C4-2B (cell line): Measurements from ENCODE around the gene MS4A14.

Experiments
- H3K27ac ChIP-seq: fragments of 450-650 bp; 2 replicates; pipeline ENCODE4 v1.5.1; 2017
- CTCF ChIP-seq: fragments of 450-650 bp; conservative IDR thresholded peaks from 2 replicates; pipeline ENCODE4 v1.5.1; 2017; ENCODE audit warnings: mild to moderate bottlenecking
- ZFX ChIP-seq: fragments of 450-650 bp; IDR thresholded peaks from 2 replicates; pipeline ENCODE4 v1.6.1; 2017

The MS4A14 gene

GRCh38 chr11:60396382-60396781, at the start of gene MS4A14:
Gene MS4A14 (plus strand): TSS chr11:60396459. CDS start chr11:60396579, 120 bp downstream.
- TF ChIP-seq ZFX (no peak), CTCF (no peak)
- no peak within 1 kb of the TSS for H3K27ac ChIP-seq

- H3K27ac ChIP-seq, result no peak overlapping the region
- no peak for TF ChIP-seq CTCF
- TF ChIP-seq ZFX, result no peak
These were observed 49.0 kb upstream of the MS4A14 start for GRCh38 chr11:60347084-60347797.

GRCh38 chr11:60348116-60348515, 48.1 kb upstream of the MS4A14 start:
- no peak for TF ChIP-seq ZFX
- TF ChIP-seq CTCF, result no peak
- H3K27ac ChIP-seq, result no peak overlapping the region

- no peak overlapping the region for H3K27ac ChIP-seq
- TF ChIP-seq ZFX (no peak), CTCF (no peak)
These were observed 46.3 kb upstream of the MS4A14 start for GRCh38 chr11:60349990-60350389.

DNA sequence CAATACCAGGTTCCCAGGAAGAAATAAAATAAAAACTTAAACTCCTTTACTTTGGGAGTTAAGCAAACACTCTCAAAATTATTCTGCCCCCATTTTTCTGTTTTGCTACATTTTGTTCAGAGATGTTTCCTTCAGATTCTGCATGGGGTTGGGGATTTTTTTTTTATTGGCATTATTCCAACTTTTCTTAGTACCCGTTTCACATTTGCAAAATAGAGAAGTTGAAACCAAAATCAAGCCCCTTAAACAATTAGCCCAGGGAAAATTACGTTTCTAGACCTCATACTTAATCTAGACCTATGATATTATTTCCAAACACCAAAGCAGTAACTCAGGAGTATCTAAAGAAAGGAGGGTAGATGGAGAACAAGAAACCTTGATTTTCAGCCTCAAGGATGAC, 38.5 kb upstream of the MS4A14 start:
- H3K27ac ChIP-seq, result no peak overlapping the region
- TF ChIP-seq ZFX (no peak), CTCF (no peak)

- no peak for TF ChIP-seq ZFX
- no peak for TF ChIP-seq CTCF
- no peak overlapping the region for H3K27ac ChIP-seq
These were observed 35.6 kb upstream of the MS4A14 start for GRCh38 chr11:60360621-60361020.

GRCh38 chr11:60362241-60362640, 34.0 kb upstream of the MS4A14 start:
- TF ChIP-seq ZFX (no peak), CTCF (no peak)
- H3K27ac ChIP-seq, result no peak overlapping the region
